Spinal cord (tissue), 10 donors: Measurements from ENCODE around the gene ERH. TPM values are rescaled to one million over a fixed set of nuclear protein-coding genes. Genes with fewer than 3 reads are reported as not detected.
A peak's percentile ranks its signal among the peaks of the same experiment; 100 is the strongest.

ENCODE experiments used
- DNase-seq, 6 donors: peaks; one replicate each; pipeline versions ENCODE4 v3.0.0 to v3.0.0-alpha.2; 2013 to 2015; ENCODE audit warnings: low spot score in 6 of 6, low read depth in 4 of 6
- H3K27ac ChIP-seq: one replicate; pipeline ENCODE4 v1.5.1; 2013; ENCODE audit warnings: low read depth, low read length, control low read depth
- H3K27me3 ChIP-seq: one replicate; pipeline ENCODE4 v1.6.1; 2013; ENCODE audit warnings: low read length; ENCODE audit not compliant: control insufficient read depth, insufficient read depth
- H3K36me3 ChIP-seq: one replicate; pipeline ENCODE4 v1.6.1; 2013; ENCODE audit warnings: low read length; ENCODE audit not compliant: control insufficient read depth, insufficient read depth
- H3K4me1 ChIP-seq: one replicate; pipeline ENCODE4 v1.6.1; 2013; ENCODE audit warnings: low read length; ENCODE audit not compliant: control insufficient read depth, insufficient read depth
- H3K4me3 ChIP-seq: one replicate; pipeline ENCODE4 v1.5.1; 2013; ENCODE audit warnings: low read depth, low read length, control low read depth
- H3K9me3 ChIP-seq: one replicate; pipeline ENCODE4 v1.6.1; 2013; ENCODE audit warnings: low read length; ENCODE audit not compliant: control insufficient read depth, insufficient read depth
- WGBS: methylation state at CpG from one replicate; pipeline ENCODE4 v1.1.5; 2013; ENCODE audit warnings: missing lambda C conversion rate; ENCODE audit not compliant: insufficient coverage; 5-methylcytosine and 5-hydroxymethylcytosine counted together
- long read RNA-seq, 4 donors: transcript quantifications; one replicate each; lab custom pipeline, GENCODE V29; 2026
- polyA plus RNA-seq, 2 donors: library from polyadenylated mRNA; unstranded; fragments of 120-200 nt; gene quantifications; one replicate each; pipeline ENCODE4 v1.2.1, GENCODE V29; 2013; ENCODE audit not compliant: insufficient read length in 2 of 2
- total RNA-seq, 2 donors: library from RNA; depleted of rRNA in 1 of 2; stranded (reverse); fragments of 120-200 nt in 1 of 2; fragments of >200 nt in 1 of 2; gene quantifications; one replicate each; pipeline versions ENCODE4 v1.2.3 to v1.2.4, GENCODE V29; 2013 to 2014
- donor health status: healthy.

ERH gene
- total RNA-seq: 100 to 1,000 TPM; 145 to 208 TPM
- 100 to 1,000 TPM; 254 to 285 TPM for polyA plus RNA-seq
- long read RNA-seq, donor 1, transcript ERH-202 (3 exons, 586 nt): minor isoform, 9 of 286 reads
- long read RNA-seq, donor 1, transcript ERH-203 (4 exons, 1,124 nt): major isoform, 256 of 286 reads
- long read RNA-seq, donor 1, partial matches to known transcripts: 21 of 286 reads
- long read RNA-seq, donor 1, other reads (novel, unspliced or antisense): 0 of 286 reads
- long read RNA-seq, donor 2, transcript ERH-203 (4 exons, 1,124 nt): major isoform, 106 of 111 reads
- long read RNA-seq, donor 2, transcript ERH-202 (3 exons, 586 nt): minor isoform, 5 of 111 reads
- long read RNA-seq, donor 2, partial matches to known transcripts: 0 of 111 reads
- long read RNA-seq, donor 2, other reads (novel, unspliced or antisense): 0 of 111 reads
- long read RNA-seq, donor 3, transcript ERH-202 (3 exons, 586 nt): minor isoform, 7 of 134 reads
- long read RNA-seq, donor 3, transcript ERH-203 (4 exons, 1,124 nt): major isoform, 119 of 134 reads
- long read RNA-seq, donor 3, partial matches to known transcripts: 5 of 134 reads
- long read RNA-seq, donor 3, other reads (novel, unspliced or antisense): 0 of 134 reads
- long read RNA-seq, donor 4, transcript ERH-202 (3 exons, 586 nt): minor isoform, 9 of 307 reads
- long read RNA-seq, donor 4, transcript ERH-203 (4 exons, 1,124 nt): major isoform, 275 of 307 reads
- long read RNA-seq, donor 4, partial matches to known transcripts: 23 of 307 reads
- long read RNA-seq, donor 4, other reads (novel, unspliced or antisense): 0 of 307 reads

DNA sequence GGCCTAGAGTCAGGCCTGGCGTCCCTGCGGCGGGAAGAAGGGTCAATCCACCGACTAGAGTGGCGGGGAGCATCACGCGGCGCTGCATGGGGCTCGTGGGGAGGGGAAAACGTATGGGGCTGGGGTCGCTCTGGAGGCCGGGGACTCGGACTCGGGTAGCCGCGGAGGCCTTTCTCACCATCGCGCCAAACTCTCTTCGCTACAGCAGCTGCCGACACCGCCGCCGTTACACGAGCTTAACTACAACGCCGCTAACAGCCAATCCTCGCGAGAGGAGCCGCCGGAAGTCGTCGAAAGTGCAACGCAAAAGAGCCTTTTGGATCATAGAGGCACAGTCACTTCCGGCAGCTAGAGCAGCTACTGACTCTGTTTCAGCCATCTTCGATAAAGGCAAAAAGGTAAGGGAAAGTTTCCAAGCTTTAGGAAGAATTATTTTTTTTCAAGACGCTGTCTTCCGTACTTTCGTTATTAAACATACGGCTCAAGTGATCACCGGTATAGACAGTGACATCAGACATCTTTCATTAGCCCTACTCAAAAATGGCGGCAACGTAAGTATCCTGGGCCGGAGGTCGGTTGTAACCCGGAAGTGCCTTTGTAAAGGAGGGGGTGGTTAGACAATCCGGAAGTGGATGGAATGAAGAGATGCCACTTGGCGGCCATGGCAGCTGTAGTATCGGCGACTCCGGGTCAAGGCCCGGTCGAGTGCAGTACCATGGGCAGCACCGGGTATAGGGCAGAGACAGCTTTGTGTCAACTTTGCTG is at the start of gene ERH, which contains the start of gene SLC39A9:
ERH (minus strand) TSS at position 247 of the 765 bp plus-strand sequence; CDS start at position 181, 66 bp downstream.
SLC39A9 (plus strand) TSS at position 640 of the 765 bp plus-strand sequence. CDS start 678 bp downstream, outside the sequence.
- Histone ChIP-seq H3K27me3 (no peaks in the 10 kb centered on the region), H3K4me1 (peaks cover 12% of the 10 kb centered on the region), H3K27ac (peak within 1 kb of the TSS; percentile 89), H3K4me3 (peak within 1 kb of the TSS; percentile 97), H3K9me3 (no peaks in the 10 kb centered on the region), H3K36me3 (peaks cover 12% of the 10 kb centered on the region)
- DNase-seq: peak; percentile 95 to 100 (median 98)
- WGBS: 0% methylated on average over 49 of the region's 53 CpGs

DNA sequence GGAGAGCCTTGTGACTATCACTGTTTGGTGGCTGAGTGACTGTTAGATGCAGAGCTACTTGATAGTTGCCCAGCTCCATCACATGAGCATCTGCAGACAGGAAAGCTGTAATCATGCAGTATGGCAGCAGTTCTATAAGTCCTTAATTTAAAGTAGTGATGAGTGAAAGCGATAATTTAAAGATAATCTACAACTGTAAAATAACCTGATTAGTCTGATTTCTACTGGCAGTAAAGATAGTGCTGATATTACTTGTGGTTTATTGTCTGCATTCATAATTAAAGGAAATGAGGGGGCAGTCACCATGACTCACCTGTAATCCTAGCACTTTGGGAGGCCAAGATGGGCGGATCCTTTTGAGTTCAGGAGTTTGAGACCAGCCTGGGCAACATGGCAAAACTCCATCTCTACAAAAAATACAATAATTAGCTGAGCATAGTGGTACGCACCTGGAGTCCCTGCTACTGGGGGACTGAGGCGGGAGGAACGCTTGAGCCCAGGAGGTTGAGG is 45.3 kb upstream of the ERH start:
- H3K4me3 ChIP-seq: no peak overlapping the region
- H3K9me3 ChIP-seq: no peaks in the 10 kb centered on the region
- no peak for DNase-seq
- 100% methylated on average over 2 of the region's 5 CpGs for WGBS
- no peaks in the 10 kb centered on the region for H3K4me1 ChIP-seq
- peaks cover 3% of the 10 kb centered on the region for H3K36me3 ChIP-seq
- no peak overlapping the region for H3K27ac ChIP-seq
- no peaks in the 10 kb centered on the region for H3K27me3 ChIP-seq

DNA sequence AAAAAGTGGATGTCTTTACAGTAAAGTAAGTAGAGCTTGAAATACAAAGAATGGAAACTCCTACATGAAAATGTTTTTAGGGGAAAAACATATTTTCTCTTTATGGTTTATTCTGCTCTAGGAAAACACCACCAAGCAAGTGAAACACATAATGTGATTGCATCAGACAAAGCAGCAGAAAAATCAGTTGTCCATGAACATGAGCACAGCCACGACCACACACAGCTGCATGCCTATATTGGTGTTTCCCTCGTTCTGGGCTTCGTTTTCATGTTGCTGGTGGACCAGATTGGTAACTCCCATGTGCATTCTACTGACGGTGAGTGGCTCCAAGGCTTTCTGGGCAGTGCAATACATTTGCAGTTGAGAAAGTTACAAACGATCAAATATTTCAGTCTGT is 43.8 kb upstream of the ERH start:
- Histone ChIP-seq H3K27me3 (no peaks in the 10 kb centered on the region), H3K36me3 (peaks cover 3% of the 10 kb centered on the region), H3K4me3 (no peak overlapping the region), H3K4me1 (no peaks in the 10 kb centered on the region), H3K27ac (no peak overlapping the region), H3K9me3 (no peaks in the 10 kb centered on the region)
- WGBS: 78% methylated on average over 5 of the region's 5 CpGs
- peak in 1 of 6 donors; percentile 1 for DNase-seq

DNA sequence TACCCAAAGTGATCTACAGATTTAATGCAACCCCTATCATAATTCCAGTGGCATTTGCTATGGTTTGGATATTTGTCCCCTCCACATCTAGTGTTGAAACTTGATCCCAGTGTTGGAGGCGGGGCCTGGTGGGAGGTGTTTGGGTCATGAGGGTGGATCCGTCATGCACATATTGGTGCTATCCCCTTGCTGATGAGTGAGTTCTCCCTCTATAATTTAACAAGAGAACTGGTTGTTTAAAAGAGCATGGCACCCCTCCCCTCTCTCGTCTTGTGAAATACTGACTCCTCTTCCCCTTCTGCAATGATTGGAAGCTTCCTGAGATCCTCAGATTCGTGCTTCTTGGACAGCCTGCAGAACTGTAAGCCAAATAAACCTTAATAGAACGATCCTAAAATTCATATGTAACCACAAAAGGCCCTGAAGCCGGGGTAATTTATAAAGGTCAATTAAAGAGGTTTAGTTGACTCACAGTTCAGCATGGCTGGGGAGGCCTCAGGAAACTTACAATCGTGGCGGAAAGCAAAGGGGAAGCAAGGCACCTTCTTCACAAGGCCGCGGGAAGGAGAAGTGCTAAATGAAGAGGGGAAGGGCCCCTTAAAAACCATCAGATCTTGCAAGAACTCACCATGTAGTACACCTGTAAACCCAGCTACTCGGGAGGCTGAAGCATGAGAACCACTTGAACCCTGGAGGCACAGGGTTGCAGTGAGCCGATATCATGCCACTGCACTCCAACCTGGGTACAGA is 41.6 kb upstream of the ERH start:
- WGBS: 100% methylated on average over 4 of the region's 12 CpGs

DNA sequence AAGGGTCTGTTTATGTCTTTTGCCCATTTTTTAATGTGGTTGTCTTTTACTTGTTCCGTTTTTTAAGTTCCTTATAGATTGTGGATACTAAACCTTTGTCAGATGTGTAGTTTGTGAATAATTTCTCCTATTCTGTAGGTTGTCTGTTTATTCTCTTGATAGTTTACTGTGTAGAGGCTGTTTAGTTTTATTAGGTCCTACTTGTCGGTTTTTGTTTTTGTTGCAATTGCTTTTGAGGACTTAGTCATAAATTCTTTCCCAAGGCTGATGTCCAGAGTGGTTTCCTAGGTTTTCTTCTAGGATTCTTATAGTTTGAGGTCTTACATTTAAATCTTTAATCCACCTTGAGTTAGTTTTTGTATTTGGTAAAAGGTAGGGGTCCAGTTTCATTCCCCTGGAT is 34.3 kb upstream of the ERH start:
- no CpG with 5 or more reads among the region's 2 CpGs for WGBS
- Histone ChIP-seq H3K9me3 (no peaks in the 10 kb centered on the region), H3K4me1 (no peaks in the 10 kb centered on the region)

More for the DNA sequence above, 41.6 kb upstream of the ERH start:
- H3K4me1 ChIP-seq: no peaks in the 10 kb centered on the region
- no peak overlapping the region for H3K4me3 ChIP-seq
- no peaks in the 10 kb centered on the region for H3K9me3 ChIP-seq
- peaks cover 3% of the 10 kb centered on the region for H3K36me3 ChIP-seq
- no peak overlapping the region for H3K27ac ChIP-seq
- no peaks in the 10 kb centered on the region for H3K27me3 ChIP-seq
- DNase-seq: no peak

DNA sequence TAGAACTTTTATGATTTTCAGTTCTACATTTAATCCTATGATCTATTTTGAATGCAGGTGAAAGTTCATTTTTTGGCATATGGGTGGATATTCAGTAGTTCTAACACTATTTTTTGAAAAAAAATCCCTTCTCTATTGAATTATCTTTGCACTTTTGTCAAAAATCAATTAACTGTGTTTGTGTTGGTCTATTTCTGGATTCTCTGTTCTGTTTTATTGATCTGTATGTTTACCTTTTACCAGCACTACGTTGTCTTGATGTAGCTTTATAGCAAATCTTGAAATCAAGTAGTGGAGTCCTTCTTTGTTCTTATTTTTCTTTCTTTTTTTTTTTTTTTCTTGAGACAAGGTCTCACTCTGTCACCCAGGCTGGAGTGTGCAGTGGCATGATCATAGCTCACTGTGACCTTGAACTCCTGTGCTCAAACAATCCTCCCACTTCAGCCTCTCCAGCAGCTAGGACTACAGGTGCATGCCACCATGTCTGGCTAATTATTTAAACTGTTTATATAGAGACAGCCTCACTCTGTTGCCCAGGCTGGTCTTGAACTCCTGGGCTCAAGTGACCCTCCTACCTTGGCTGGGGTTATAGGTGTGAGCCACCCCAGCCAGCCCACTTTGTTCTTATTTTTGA is 32.3 kb upstream of the ERH start:
- Histone ChIP-seq H3K4me1 (no peaks in the 10 kb centered on the region), H3K4me3 (no peak overlapping the region), H3K36me3 (peaks cover 10% of the 10 kb centered on the region), H3K9me3 (no peaks in the 10 kb centered on the region), H3K27ac (no peak overlapping the region), H3K27me3 (no peaks in the 10 kb centered on the region)
- no CpG with 5 or more reads among the region's 1 CpG for WGBS
- no peak for DNase-seq

More for the DNA sequence above, 34.3 kb upstream of the ERH start:
- no peak overlapping the region for H3K4me3 ChIP-seq
- no peaks in the 10 kb centered on the region for H3K36me3 ChIP-seq
- H3K27me3 ChIP-seq: no peaks in the 10 kb centered on the region
- no peak for DNase-seq
- no peak overlapping the region for H3K27ac ChIP-seq

DNA sequence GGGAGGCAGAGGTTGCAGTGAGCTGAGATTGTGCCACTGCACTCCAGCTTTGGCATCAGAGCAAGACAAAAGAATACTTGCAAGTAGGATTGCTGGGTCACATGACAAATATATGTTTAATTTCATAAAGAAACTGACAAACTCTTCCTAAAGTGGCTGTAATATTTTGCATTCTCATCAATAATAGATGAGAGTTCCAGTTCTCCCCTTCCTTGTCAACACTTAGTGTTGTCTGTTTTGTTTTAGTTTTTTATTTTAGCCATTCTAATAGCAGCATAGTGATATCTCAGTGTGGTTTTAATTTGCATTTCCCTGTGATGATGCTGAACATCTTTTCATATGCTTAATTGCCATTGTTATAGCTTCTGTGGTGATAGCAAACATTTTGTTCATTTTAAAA is 31.5 kb upstream of the ERH start:
- no peak overlapping the region for H3K27ac ChIP-seq
- peaks cover 10% of the 10 kb centered on the region for H3K36me3 ChIP-seq
- DNase-seq: no peak
- H3K4me3 ChIP-seq: no peak overlapping the region
- no peaks in the 10 kb centered on the region for H3K9me3 ChIP-seq
- H3K4me1 ChIP-seq: no peaks in the 10 kb centered on the region
- no peaks in the 10 kb centered on the region for H3K27me3 ChIP-seq

DNA sequence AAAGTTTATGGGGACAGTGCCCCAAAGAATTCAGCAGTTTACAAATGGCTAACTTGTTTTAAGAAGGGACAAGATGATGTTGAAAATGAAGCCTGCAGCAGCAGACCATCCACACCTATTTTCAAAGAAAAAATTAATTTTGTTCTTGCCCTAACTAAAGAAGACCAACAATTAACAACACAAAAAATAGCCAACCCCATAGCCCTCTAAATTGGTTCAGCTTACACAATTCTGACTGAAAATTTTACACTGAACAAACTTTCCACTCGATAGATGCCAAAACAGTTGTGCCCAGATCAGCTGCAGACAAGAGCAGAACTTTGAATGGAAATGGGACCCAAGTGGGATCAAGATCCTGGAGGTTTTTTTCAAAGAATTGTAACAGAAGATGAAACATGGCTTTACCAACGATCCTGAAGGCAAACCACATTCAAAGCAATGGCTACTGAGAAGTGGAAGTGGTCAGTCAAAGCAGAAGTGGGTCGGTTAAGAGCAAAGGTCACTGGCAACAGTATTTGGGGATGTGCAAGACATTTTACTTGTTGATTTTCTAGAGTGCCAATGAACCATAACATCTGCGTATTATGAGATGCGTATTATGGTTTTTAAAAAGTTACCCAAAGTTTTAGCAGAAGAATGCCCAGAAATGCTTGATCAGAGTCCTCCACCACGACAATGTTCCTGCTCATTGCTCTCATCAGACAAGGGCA is 30.3 kb upstream of the ERH start:
- H3K27ac ChIP-seq: no peak overlapping the region
- H3K36me3 ChIP-seq: peaks cover 13% of the 10 kb centered on the region
- H3K4me1 ChIP-seq: no peaks in the 10 kb centered on the region
- WGBS: 91% methylated on average over 3 of the region's 6 CpGs
- H3K27me3 ChIP-seq: no peaks in the 10 kb centered on the region
- no peak for DNase-seq
- no peaks in the 10 kb centered on the region for H3K9me3 ChIP-seq
- no peak overlapping the region for H3K4me3 ChIP-seq
